GM12878 (cell line): ENCODE data around the gene CTXN1. TPM values are rescaled to one million over a fixed set of nuclear protein-coding genes. Genes with fewer than 3 reads are reported as not detected.
A peak's percentile ranks its signal among the peaks of the same experiment; 100 is the strongest.

Experiments used
- ATF7 ChIP-seq: fragments of 450-650 bp; IDR thresholded peaks from 2 replicates; pipeline ENCODE4 v1.6.1; 2016; ENCODE audit warnings: low read depth, mild to moderate bottlenecking
- CBX5 ChIP-seq: sonication (generic); IDR thresholded peaks from 2 replicates; pipeline ENCODE4 v1.6.1; 2016; ENCODE audit warnings: low read depth, moderate library complexity, mild to moderate bottlenecking, inconsistent platforms
- EED ChIP-seq: sonication (generic); IDR thresholded peaks from 2 replicates; pipeline ENCODE4 v1.6.1; 2016; ENCODE audit warnings: antibody characterized with exemption, low read depth
- MXI1 ChIP-seq: fragments of 150-350 bp; IDR thresholded peaks from 2 replicates; pipeline ENCODE4 v1.6.1; 2011; ENCODE audit warnings: low read depth, mild to moderate bottlenecking, inconsistent platforms, low read length, improper control_type of control experiment
- MYC ChIP-seq: IDR thresholded peaks from 2 replicates; pipeline ENCODE4 v1.6.1; 2011; ENCODE audit warnings: mild to moderate bottlenecking, low read length, moderate library complexity, inconsistent platforms; ENCODE audit not compliant: insufficient read depth, insufficient replicate concordance, insufficient read length, severe bottlenecking
- SIX5 ChIP-seq: IDR thresholded peaks from 2 replicates; pipeline ENCODE4 v1.6.1; 2011; ENCODE audit warnings: mild to moderate bottlenecking, low read depth, low read length, moderate library complexity; ENCODE audit not compliant: severe bottlenecking
- SMAD5 ChIP-seq: IDR thresholded peaks from 2 replicates; pipeline ENCODE4 v1.6.1; 2016; ENCODE audit warnings: antibody characterized with exemption, low read depth
- SMC3 ChIP-seq: IDR thresholded peaks from 2 replicates; pipeline ENCODE4 v1.6.1; 2011; ENCODE audit warnings: low read length, improper control_type of control experiment, borderline replicate concordance
- TBL1XR1 ChIP-seq: IDR thresholded peaks from 2 replicates; pipeline ENCODE4 v1.6.1; 2012; ENCODE audit warnings: low read depth, low read length, improper control_type of control experiment
- USF1 ChIP-seq: IDR thresholded peaks from 2 replicates; pipeline ENCODE4 v1.6.1; 2011; ENCODE audit warnings: borderline replicate concordance, low read depth, mild to moderate bottlenecking, moderate library complexity, mixed read lengths, low read length; ENCODE audit not compliant: insufficient read depth; ENCODE audit errors: extremely low read length
- ZBTB11 ChIP-seq: fragments of 450-650 bp; formaldehyde crosslinking; IDR thresholded peaks from 2 replicates; pipeline ENCODE4 v1.5.0; 2022; ENCODE audit warnings: mild to moderate bottlenecking, missing genetic modification characterization
- ZBTB40 ChIP-seq: fragments of 450-650 bp; IDR thresholded peaks from 2 replicates; pipeline ENCODE4 v1.6.1; 2016; ENCODE audit warnings: mild to moderate bottlenecking, moderate library complexity, borderline replicate concordance
- ZNF592 ChIP-seq: fragments of 450-650 bp; IDR thresholded peaks from 2 replicates; pipeline ENCODE4 v1.6.1; 2017; ENCODE audit warnings: mild to moderate bottlenecking, moderate library complexity
- polyA plus RNA-seq, 11 experiments: library from polyadenylated mRNA; depleted of rRNA in 4 of 11; unstranded in 6 of 11; stranded (reverse) in 5 of 11; fragments of >200 nt; fragmentation: Nextera tagmentation in 4 of 11; fragmentation: Illumina TruSeq in 1 of 11; extraction: Ambion mirVana in 4 of 11; extraction: Trizol in 1 of 11; gene quantifications; 1 replicate in 1 of 11; 2 replicates in 10 of 11; pipeline versions ENCODE4 v1.2.1 to v1.2.3, GENCODE V29; 2011 to 2016; ENCODE audit warnings: inconsistent platforms in 2 of 11, missing spikeins in 2 of 11, low read depth in 1 of 11
- total RNA-seq, 4 experiments: library from RNA; depleted of rRNA in 3 of 4; stranded (reverse); fragments of >200 nt in 3 of 4; fragmentation: Illumina TruSeq in 1 of 4; extraction: Trizol in 1 of 4; gene quantifications; 2 replicates each; pipeline versions ENCODE4 v1.2.1 to v1.2.3, GENCODE V29; 2013 to 2021

CTXN1 gene
- total and polyA plus RNA-seq, 10 of the 15 experiments (the other 5 are each of a cell fraction or from before 2014, with no cell fraction given): 0.04 to 1.0 (median 0.38) TPM; not detected in 4

- TF ChIP-seq TBL1XR1 (peak; percentile 27; the same call in 1 of the 2 replicates), ZBTB11 (no peak), ZNF592 (no peak), MYC (peak; percentile 84), CBX5 (no peak), USF1 (peak; percentile 20), SIX5 (no peak), MXI1 (peak; percentile 19), SMC3 (peak; percentile 17; the same call in 1 of the 2 replicates), ATF7 (peak; percentile 81), EED (peak; percentile 68), ZBTB40 (no peak), SMAD5 (peak; percentile 51; the same call in 1 of the 2 replicates)
These were observed 22.5 kb downstream of the CTXN1 start, which contains the start of gene MAP2K7 (continued) for GRCh38 chr19:7903244-7904073.
